Epithelial cell of alveolus of lung (primary cell): ENCODE results near the gene ACAD9. TPM values are rescaled to one million over a fixed set of nuclear protein-coding genes. Genes with fewer than 3 reads are reported as not detected.

ENCODE experiments used
- total RNA-seq: library from RNA; depleted of rRNA; stranded (reverse); fragments of >200 nt; gene quantifications from 2 replicates; pipeline ENCODE4 v1.2.1, GENCODE V29; 2015

The ACAD9 gene
- total RNA-seq, result 21.2 and 33.7 TPM in 2 replicates

DNA sequence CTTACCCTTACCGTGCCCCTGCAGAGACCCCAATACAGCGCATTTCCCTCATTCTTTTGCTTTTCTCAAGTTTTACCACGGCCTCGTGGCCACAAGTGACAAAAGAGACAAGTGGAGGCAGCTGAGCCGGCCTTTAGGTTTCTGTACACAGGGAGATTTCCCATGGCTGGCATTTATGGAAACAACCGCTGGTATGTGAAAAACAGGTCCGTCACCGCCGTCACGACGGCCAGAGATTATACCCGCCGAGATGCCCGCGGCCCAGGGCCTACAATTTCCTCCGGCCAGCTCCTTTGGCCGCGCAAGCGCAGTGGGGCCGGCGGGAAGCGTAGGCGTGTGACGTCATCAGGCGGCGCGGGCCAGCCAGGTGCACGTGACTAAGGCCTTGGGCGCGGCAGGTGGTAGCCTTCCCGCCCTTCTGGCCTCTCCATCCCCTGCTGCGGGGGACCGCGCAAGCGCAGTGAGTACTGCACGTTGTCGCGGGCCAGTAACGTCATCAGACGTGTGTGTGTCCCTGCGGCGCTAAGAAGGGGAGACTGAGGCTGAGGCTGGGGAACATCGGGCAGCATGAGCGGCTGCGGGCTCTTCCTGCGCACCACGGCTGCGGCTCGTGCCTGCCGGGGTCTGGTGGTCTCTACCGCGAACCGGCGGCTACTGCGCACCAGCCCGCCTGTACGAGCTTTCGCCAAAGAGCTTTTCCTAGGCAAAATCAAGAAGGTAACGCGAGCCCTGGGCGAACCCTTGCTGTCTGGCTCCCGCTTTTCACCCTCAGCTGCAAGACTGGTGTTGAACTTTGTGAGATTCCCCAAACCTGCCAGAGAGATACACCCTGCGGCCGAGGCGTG, at the start of gene ACAD9:
Gene ACAD9 (plus strand): TSS at position 496 of the 845 bp plus-strand sequence. CDS start 72 bp downstream, at position 568.

Other genes starting within 250 kb of the ACAD9 start
- gene RPN1, start 228.8 kb upstream of the ACAD9 start, total RNA-seq, result 259 and 471 TPM in 2 replicates
- 62.3 and 101 TPM in 2 replicates for gene RAB7A, start 153.4 kb upstream of the ACAD9 start, total RNA-seq
- 0.40 and 1.3 TPM in 2 replicates for gene CFAP92, start 114.5 kb downstream of the ACAD9 start, total RNA-seq
- 0.65 and 10.5 TPM in 2 replicates for gene EFCC1, start 121.7 kb downstream of the ACAD9 start, total RNA-seq
- gene GP9, start 181.2 kb downstream of the ACAD9 start, total RNA-seq, result not detected in 2 replicates
- 17.6 and 24.9 TPM in 2 replicates for gene RAB43, start 242.2 kb downstream of the ACAD9 start, total RNA-seq